Measurements from ENCODE around the gene GREM1.

DNA sequence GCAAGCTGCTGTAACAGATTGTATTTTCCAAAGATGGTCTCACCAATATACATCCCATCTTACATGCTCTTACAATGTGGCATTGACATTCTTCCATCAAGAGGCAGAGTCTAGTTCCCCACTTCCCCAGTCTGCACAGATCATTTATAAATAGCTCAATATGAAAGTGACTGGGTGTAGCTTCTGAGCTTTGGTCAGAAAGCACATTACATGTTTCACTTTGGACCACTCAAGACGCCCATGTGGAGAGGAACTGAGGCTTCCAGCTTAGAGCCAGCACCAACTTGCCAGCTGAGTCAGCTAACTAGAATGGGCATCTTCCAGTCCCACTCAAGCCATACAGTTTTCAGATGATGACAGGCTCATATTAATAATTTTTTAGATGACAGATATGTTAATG lies 45.5 kb downstream of the GREM1 start:
- no peak for TF ChIP-seq EZH2 (IDR thresholded peaks at IDR 0.05; ENCODE audit: borderline replicate concordance, low read depth, low read length, poor library complexity, severe bottlenecking)
- TF ChIP-seq, protein P1, sequence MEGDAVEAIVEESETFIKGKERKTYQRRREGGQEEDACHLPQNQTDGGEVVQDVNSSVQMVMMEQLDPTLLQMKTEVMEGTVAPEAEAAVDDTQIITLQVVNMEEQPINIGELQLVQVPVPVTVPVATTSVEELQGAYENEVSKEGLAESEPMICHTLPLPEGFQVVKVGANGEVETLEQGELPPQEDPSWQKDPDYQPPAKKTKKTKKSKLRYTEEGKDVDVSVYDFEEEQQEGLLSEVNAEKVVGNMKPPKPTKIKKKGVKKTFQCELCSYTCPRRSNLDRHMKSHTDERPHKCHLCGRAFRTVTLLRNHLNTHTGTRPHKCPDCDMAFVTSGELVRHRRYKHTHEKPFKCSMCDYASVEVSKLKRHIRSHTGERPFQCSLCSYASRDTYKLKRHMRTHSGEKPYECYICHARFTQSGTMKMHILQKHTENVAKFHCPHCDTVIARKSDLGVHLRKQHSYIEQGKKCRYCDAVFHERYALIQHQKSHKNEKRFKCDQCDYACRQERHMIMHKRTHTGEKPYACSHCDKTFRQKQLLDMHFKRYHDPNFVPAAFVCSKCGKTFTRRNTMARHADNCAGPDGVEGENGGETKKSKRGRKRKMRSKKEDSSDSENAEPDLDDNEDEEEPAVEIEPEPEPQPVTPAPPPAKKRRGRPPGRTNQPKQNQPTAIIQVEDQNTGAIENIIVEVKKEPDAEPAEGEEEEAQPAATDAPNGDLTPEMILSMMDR (conservative IDR thresholded peaks at IDR 0.05; ENCODE audit: low read depth, low read length), result no peak
